G401 (cell line): Measurements from ENCODE around the gene MTMR11. TPM values are rescaled to one million over a fixed set of nuclear protein-coding genes. Genes with fewer than 3 reads are reported as not detected.
"Not testable (repeated sequence)": the region's sequence is repeated elsewhere in the genome, so short reads cannot be mapped to it uniquely, and the experiment has no call there.

Experiments used
- DNase-seq: peaks from one replicate; pipeline ENCODE4 v3.0.0-alpha.2; 2015; ENCODE audit warnings: low spot score
- in situ Hi-C: cut with HindIII; loops from 2 replicates; pipeline ENCODE4 v1.10.0; 2016; ENCODE audit warnings: low sequenced_read_pairs, mixed read lengths
- total RNA-seq: library from RNA; depleted of rRNA; stranded (reverse); fragments of >200 nt; shearing (Covaris generic); gene quantifications from 2 replicates; pipeline ENCODE4 v1.2.3, GENCODE V29; 2014; rRNA removed

MTMR11 gene
- total RNA-seq: 7.8 and 8.4 TPM in 2 replicates

GRCh38 chr1:149936170-149936991, at the start of gene MTMR11:
Gene MTMR11, minus strand, starts transcription at chr1:149936879. Its CDS starts 232 bp downstream, at chr1:149936647.
- in situ Hi-C loops: no loop called here
- peak; percentile 61 for DNase-seq

- in situ Hi-C loops: no loop called here
- DNase-seq: no peak
Observed at GRCh38 chr1:149979972-149980540, 43.4 kb upstream of the MTMR11 start.

- no peak for DNase-seq
- in situ Hi-C loops: no loop called here
Observed at GRCh38 chr1:149979245-149979971, 42.7 kb upstream of the MTMR11 start.

- no peak for DNase-seq
- in situ Hi-C loops: no loop called here
Observed at GRCh38 chr1:149978547-149979023, 41.9 kb upstream of the MTMR11 start.

GRCh38 chr1:149977345-149977744, 40.7 kb upstream of the MTMR11 start:
- DNase-seq: no peak
- in situ Hi-C loops: no loop called here

GRCh38 chr1:149972547-149972946, 35.9 kb upstream of the MTMR11 start:
- in situ Hi-C loops: no loop called here
- DNase-seq: no peak

GRCh38 chr1:149967646-149968045, 31.0 kb upstream of the MTMR11 start:
- in situ Hi-C loops: no loop called here

GRCh38 chr1:149967041-149967440, 30.4 kb upstream of the MTMR11 start:
- in situ Hi-C loops: no loop called here

More at GRCh38 chr1:149967646-149968045, 31.0 kb upstream of the MTMR11 start:
- DNase-seq: no peak

GRCh38 chr1:149966405-149966804, 29.7 kb upstream of the MTMR11 start:
- DNase-seq: no peak
- in situ Hi-C loops: no loop called here

More at GRCh38 chr1:149967041-149967440, 30.4 kb upstream of the MTMR11 start:
- DNase-seq: peak; percentile 32

GRCh38 chr1:149965440-149965839, 28.8 kb upstream of the MTMR11 start:
- no peak for DNase-seq
- in situ Hi-C loops: no loop called here

- DNase-seq: no peak
- in situ Hi-C loops: no loop called here
Observed at GRCh38 chr1:149963358-149963757, 26.7 kb upstream of the MTMR11 start.

GRCh38 chr1:149962736-149963135, 26.1 kb upstream of the MTMR11 start:
- in situ Hi-C loops: no loop called here
- DNase-seq: no peak

GRCh38 chr1:149962039-149962647, 25.5 kb upstream of the MTMR11 start:
- in situ Hi-C loops: no loop called here
- DNase-seq: peak; percentile 85

GRCh38 chr1:149957548-149957947, 20.9 kb upstream of the MTMR11 start:
- DNase-seq, in situ Hi-C loops: not testable (repeated sequence)

GRCh38 chr1:149949911-149950310, 13.2 kb upstream of the MTMR11 start:
- in situ Hi-C loops: no loop called here

GRCh38 chr1:149945206-149945605, 8.5 kb upstream of the MTMR11 start:
- DNase-seq: no peak
- in situ Hi-C loops: no loop called here

More at GRCh38 chr1:149949911-149950310, 13.2 kb upstream of the MTMR11 start:
- no peak for DNase-seq

GRCh38 chr1:149942885-149943284, 6.2 kb upstream of the MTMR11 start:
- no peak for DNase-seq
- in situ Hi-C loops: no loop called here

GRCh38 chr1:149942207-149942606, 5.5 kb upstream of the MTMR11 start:
- DNase-seq: peak; percentile 53
- in situ Hi-C loops: no loop called here

GRCh38 chr1:149940427-149940826, 3.7 kb upstream of the MTMR11 start:
- no peak for DNase-seq
- in situ Hi-C loops: no loop called here
